Neural progenitor cell (in vitro differentiated cells): Measurements from ENCODE around the gene SCAMP3. TPM values are rescaled to one million over a fixed set of nuclear protein-coding genes. Genes with fewer than 3 reads are reported as not detected.
A peak's percentile ranks its signal among the peaks of the same experiment; 100 is the strongest.

Experiments used
- DNase-seq: peaks from one replicate; pipeline ENCODE4 v3.0.0-alpha.2; 2016; ENCODE audit warnings: low spot score
- H2AFZ ChIP-seq: fragments of 200-600 bp; sonication (generic); replicated peaks from 2 replicates; pipeline ENCODE4 v1.6.1; 2016; ENCODE audit warnings: antibody characterized with exemption
- H3F3A ChIP-seq: fragments of 200-600 bp; sonication (generic); 2 replicates; pipeline ENCODE4 v1.6.1; 2016; ENCODE audit warnings: antibody characterized with exemption, low read depth
- H3K27ac ChIP-seq: fragments of 200-600 bp; sonication (generic); 2 replicates; pipeline ENCODE4 v1.5.1; 2016; ENCODE audit warnings: mild to moderate bottlenecking
- H3K27me3 ChIP-seq: fragments of 200-600 bp; sonication (generic); 2 replicates; pipeline ENCODE4 v1.6.1; 2016; ENCODE audit warnings: mild to moderate bottlenecking, moderate library complexity
- H3K36me3 ChIP-seq: fragments of 200-600 bp; sonication (generic); 2 replicates; pipeline ENCODE4 v1.5.1; 2016
- H3K4me1 ChIP-seq: fragments of 200-600 bp; sonication (generic); 2 replicates; pipeline ENCODE4 v1.6.1; 2016; ENCODE audit warnings: mixed run types
- H3K4me2 ChIP-seq: fragments of 200-600 bp; sonication (generic); 2 replicates; pipeline ENCODE4 v1.6.1; 2016
- H3K4me3 ChIP-seq: fragments of 200-600 bp; sonication (generic); 2 replicates; pipeline ENCODE4 v1.5.1; 2016
- H3K79me2 ChIP-seq: fragments of 200-600 bp; sonication (generic); 2 replicates; pipeline ENCODE4 v1.6.1; 2016; ENCODE audit warnings: low read depth
- H3K9ac ChIP-seq: fragments of 200-600 bp; sonication (generic); 2 replicates; pipeline ENCODE4 v1.6.1; 2016
- H3K9me3 ChIP-seq: fragments of 200-600 bp; sonication (generic); 2 replicates; pipeline ENCODE4 v1.5.1; 2016; ENCODE audit warnings: low read depth
- H4K20me1 ChIP-seq: fragments of 200-600 bp; sonication (generic); 2 replicates; pipeline ENCODE4 v1.6.1; 2016; ENCODE audit warnings: low read depth
- H3K27ac Mint-ChIP-seq: 3 replicates; pipeline ENCODE4 v1.8.0; 2021; ENCODE audit warnings: mixed read lengths
- H3K27me3 Mint-ChIP-seq: 2 replicates; pipeline ENCODE4 v1.8.0; 2022; ENCODE audit warnings: low read depth, mild to moderate bottlenecking, inconsistent platforms, moderate library complexity, mixed read lengths; ENCODE audit not compliant: insufficient read depth
- H3K36me3 Mint-ChIP-seq: 3 replicates; pipeline ENCODE4 v1.8.0; 2021; ENCODE audit warnings: mixed read lengths
- H3K4me1 Mint-ChIP-seq: 3 replicates; pipeline ENCODE4 v1.8.0; 2021; ENCODE audit warnings: mixed read lengths
- H3K4me3 Mint-ChIP-seq: 3 replicates; pipeline ENCODE4 v1.8.0; 2021; ENCODE audit warnings: mild to moderate bottlenecking, moderate library complexity, mixed read lengths
- H3K9me3 Mint-ChIP-seq: 3 replicates; pipeline ENCODE4 v1.8.0; 2020; ENCODE audit warnings: mixed read lengths
- EZH2 ChIP-seq: fragments of 200-600 bp; sonication (generic); IDR thresholded peaks from 2 replicates; pipeline ENCODE4 v1.6.1; 2017; ENCODE audit warnings: antibody characterized with exemption, mild to moderate bottlenecking, moderate library complexity
- EZH2phosphoT487 ChIP-seq: fragments of 200-600 bp; sonication (generic); IDR thresholded peaks from 2 replicates; pipeline ENCODE4 v1.6.1; 2017; ENCODE audit warnings: antibody characterized with exemption
- total RNA-seq: library from RNA; depleted of rRNA; stranded (reverse); fragments of >200 nt; gene quantifications from 2 replicates; pipeline ENCODE4 v1.2.3, GENCODE V29; 2015; ENCODE audit warnings: low replicate concordance
- TF ChIP-seq, protein P1 (sequence below): fragments of 200-600 bp; sonication (generic); IDR thresholded peaks from 2 replicates; pipeline ENCODE4 v1.5.1; 2017; ENCODE audit warnings: antibody characterized with exemption, mild to moderate bottlenecking

SCAMP3 gene
- total RNA-seq, 1 donor from 2014 or later = 21.8 TPM

DNA sequence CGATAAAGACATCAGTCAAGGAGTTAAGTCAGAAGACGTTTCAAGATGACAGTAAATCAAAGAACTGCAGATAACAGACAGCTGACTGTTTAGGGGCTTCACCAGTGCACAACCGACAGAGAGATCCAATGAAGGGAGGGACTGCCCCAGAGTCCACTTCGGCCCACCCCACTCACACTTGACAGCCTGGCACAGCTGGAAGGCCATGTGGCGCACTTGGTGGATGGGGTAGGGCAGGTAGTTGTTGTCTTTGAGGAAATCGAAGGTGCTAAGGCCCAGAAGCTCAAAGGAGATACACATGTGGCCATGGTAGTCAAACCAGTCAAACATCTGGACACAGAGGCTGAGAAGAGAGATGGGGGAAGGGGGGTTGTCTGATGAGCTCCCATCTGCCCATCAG is 4.4 kb upstream of the SCAMP3 start:
- Histone ChIP-seq H3F3A (peaks cover 89% of the 10 kb centered on the region), H3K9me3 (no peaks in the 10 kb centered on the region), H3K27ac (no peak overlapping the region), H3K9ac (no peak overlapping the region), H3K27me3 (no peaks in the 10 kb centered on the region), H2AFZ (no peak overlapping the region), H3K79me2 (peaks cover 25% of the 10 kb centered on the region), H3K4me2 (no peak overlapping the region), H3K36me3 (peaks cover 18% of the 10 kb centered on the region), H3K4me3 (no peak overlapping the region), H3K4me1 (peaks cover 2% of the 10 kb centered on the region), H4K20me1 (peaks cover 23% of the 10 kb centered on the region)
- Mint-ChIP-seq H3K4me1 (peaks cover 15% of the 10 kb centered on the region), H3K27me3 (peaks cover 9% of the 10 kb centered on the region), H3K4me3 (no peak overlapping the region), H3K27ac (no peak overlapping the region), H3K9me3 (no peaks in the 10 kb centered on the region), H3K36me3 (peaks cover 50% of the 10 kb centered on the region)
- DNase-seq = no peak
- TF ChIP-seq EZH2 = no peak

DNA sequence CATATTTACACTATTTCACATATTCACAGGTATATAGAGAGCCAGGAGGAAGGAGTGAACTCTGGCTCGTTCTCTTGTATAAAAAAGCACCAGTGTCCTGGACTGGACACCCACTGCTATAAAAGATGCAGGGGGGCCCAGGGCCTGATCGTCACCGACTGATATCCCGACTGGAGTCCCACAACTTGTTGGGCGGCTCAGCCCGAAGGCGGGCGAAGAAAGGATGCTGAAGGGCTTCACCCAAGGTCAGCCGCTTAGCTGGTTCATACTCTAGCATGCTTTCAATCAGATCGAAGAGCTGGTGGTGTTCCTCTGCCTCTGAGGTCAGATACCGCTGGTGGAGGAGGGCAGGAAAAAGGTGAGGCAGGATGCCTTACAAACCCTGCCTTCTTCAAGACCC is 907 bp upstream of the SCAMP3 start:
- no peaks in the 10 kb centered on the region for H3K27me3 ChIP-seq
- H3K36me3 ChIP-seq = peaks cover 12% of the 10 kb centered on the region
- no peaks in the 10 kb centered on the region for H3K9me3 ChIP-seq
- no peak overlapping the region for H3K27ac ChIP-seq
- Mint-ChIP-seq H3K4me3 (peak overlapping the region; percentile 97), H3K4me1 (peaks cover 22% of the 10 kb centered on the region), H3K9me3 (no peaks in the 10 kb centered on the region), H3K27ac (no peak overlapping the region), H3K36me3 (peaks cover 34% of the 10 kb centered on the region), H3K27me3 (peaks cover 13% of the 10 kb centered on the region)
- no peak overlapping the region for H3K9ac ChIP-seq
- no peak overlapping the region for H3K4me3 ChIP-seq
- no peak overlapping the region for H3K4me2 ChIP-seq
- no peak overlapping the region for H2AFZ ChIP-seq
- TF ChIP-seq EZH2phosphoT487 = no peak
- TF ChIP-seq, protein P1, sequence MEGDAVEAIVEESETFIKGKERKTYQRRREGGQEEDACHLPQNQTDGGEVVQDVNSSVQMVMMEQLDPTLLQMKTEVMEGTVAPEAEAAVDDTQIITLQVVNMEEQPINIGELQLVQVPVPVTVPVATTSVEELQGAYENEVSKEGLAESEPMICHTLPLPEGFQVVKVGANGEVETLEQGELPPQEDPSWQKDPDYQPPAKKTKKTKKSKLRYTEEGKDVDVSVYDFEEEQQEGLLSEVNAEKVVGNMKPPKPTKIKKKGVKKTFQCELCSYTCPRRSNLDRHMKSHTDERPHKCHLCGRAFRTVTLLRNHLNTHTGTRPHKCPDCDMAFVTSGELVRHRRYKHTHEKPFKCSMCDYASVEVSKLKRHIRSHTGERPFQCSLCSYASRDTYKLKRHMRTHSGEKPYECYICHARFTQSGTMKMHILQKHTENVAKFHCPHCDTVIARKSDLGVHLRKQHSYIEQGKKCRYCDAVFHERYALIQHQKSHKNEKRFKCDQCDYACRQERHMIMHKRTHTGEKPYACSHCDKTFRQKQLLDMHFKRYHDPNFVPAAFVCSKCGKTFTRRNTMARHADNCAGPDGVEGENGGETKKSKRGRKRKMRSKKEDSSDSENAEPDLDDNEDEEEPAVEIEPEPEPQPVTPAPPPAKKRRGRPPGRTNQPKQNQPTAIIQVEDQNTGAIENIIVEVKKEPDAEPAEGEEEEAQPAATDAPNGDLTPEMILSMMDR = no peak
- TF ChIP-seq EZH2 = no peak
- peaks cover 68% of the 10 kb centered on the region for H3F3A ChIP-seq
- peaks cover 19% of the 10 kb centered on the region for H3K79me2 ChIP-seq
- DNase-seq = no peak
- peaks cover 6% of the 10 kb centered on the region for H3K4me1 ChIP-seq
- H4K20me1 ChIP-seq = peaks cover 8% of the 10 kb centered on the region

DNA sequence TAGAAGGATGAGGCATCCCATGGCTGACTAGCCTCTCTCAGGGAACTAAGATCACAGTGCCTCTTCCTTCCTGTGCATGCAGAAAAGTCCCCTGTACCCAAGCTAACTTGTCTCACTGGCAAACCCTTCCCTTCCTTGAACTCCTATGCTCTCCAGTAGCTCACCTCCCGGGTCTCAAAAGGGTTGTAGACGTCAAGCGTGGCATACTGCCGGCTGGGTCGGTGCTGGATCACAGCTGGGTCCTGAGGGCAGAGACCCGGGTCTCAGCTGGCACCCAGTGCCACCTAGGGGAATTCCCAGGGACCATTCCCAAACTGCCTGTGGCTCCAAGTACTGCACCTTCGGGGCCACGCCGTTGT is 688 bp downstream of the SCAMP3 start:
- peaks cover 19% of the 10 kb centered on the region for H3K79me2 ChIP-seq
- peak overlapping the region; percentile 97 for H3K4me3 Mint-ChIP-seq
- TF ChIP-seq, protein P1 = peak; percentile 27
- no peak for TF ChIP-seq EZH2
- H3K4me1 Mint-ChIP-seq = peaks cover 24% of the 10 kb centered on the region
- H2AFZ ChIP-seq = no peak overlapping the region
- H3F3A ChIP-seq = peaks cover 56% of the 10 kb centered on the region
- H3K9me3 Mint-ChIP-seq = no peaks in the 10 kb centered on the region
- H3K27ac Mint-ChIP-seq = no peak overlapping the region
- peak overlapping the region; percentile 58 for H3K9ac ChIP-seq
- no peaks in the 10 kb centered on the region for H3K9me3 ChIP-seq
- peak overlapping the region; percentile 62 for H3K4me3 ChIP-seq
- peaks cover 33% of the 10 kb centered on the region for H3K36me3 Mint-ChIP-seq
- peaks cover 6% of the 10 kb centered on the region for H3K4me1 ChIP-seq
- no peaks in the 10 kb centered on the region for H3K27me3 ChIP-seq
- no peaks in the 10 kb centered on the region for H4K20me1 ChIP-seq
- H3K27ac ChIP-seq = no peak overlapping the region
- no peak for DNase-seq
- peaks cover 13% of the 10 kb centered on the region for H3K27me3 Mint-ChIP-seq
- H3K36me3 ChIP-seq = peaks cover 5% of the 10 kb centered on the region
- H3K4me2 ChIP-seq = peak overlapping the region; percentile 81

DNA sequence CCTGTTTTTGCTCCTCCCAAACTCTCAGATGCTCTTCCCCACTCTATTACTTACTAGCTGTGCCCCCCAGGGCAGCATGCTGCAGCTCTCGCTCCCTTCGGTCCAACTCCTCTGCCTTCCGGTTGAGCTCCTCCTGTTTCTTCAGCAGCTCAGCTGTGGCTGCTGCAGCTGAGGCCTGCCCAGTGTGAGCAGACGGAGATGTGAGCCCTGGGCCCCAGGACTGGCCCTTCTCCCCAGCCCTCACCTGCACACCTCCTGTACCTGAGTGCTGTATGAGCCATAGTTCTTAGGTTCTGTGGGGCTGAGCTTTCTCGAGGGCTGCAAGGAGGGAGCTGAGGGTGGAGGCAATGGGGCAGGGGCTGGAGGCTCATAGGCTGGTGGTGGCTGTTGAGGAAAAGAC is 1.9 kb downstream of the SCAMP3 start:
- H3K36me3 Mint-ChIP-seq = peaks cover 26% of the 10 kb centered on the region
- peaks cover 19% of the 10 kb centered on the region for H3K79me2 ChIP-seq

More for the DNA sequence above, 1.9 kb downstream of the SCAMP3 start:
- H3K4me3 Mint-ChIP-seq = peak overlapping the region; percentile 97
- no peak overlapping the region for H3K4me2 ChIP-seq
- DNase-seq = no peak
- no peaks in the 10 kb centered on the region for H4K20me1 ChIP-seq
- no peaks in the 10 kb centered on the region for H3K36me3 ChIP-seq
- H3K27me3 ChIP-seq = no peaks in the 10 kb centered on the region
- H3K27ac Mint-ChIP-seq = no peak overlapping the region
- no peak overlapping the region for H3K4me3 ChIP-seq
- no peak overlapping the region for H3K27ac ChIP-seq
- TF ChIP-seq EZH2 = no peak
- no peak for TF ChIP-seq EZH2phosphoT487
- TF ChIP-seq, protein P1 = no peak
- peaks cover 55% of the 10 kb centered on the region for H3F3A ChIP-seq
- no peak overlapping the region for H2AFZ ChIP-seq
- H3K9me3 ChIP-seq = no peaks in the 10 kb centered on the region
- peaks cover 13% of the 10 kb centered on the region for H3K27me3 Mint-ChIP-seq
- peaks cover 29% of the 10 kb centered on the region for H3K4me1 Mint-ChIP-seq
- peaks cover 10% of the 10 kb centered on the region for H3K4me1 ChIP-seq
- H3K9me3 Mint-ChIP-seq = no peaks in the 10 kb centered on the region
- no peak overlapping the region for H3K9ac ChIP-seq
